NCI-H524 (cell line): ENCODE results near the gene MXD1.
"Not testable (repeated sequence)": the region's sequence is repeated elsewhere in the genome, so short reads cannot be mapped to it uniquely, and the experiment has no call there.

ENCODE experiments used
- DNase-seq, 2 experiments: peaks; one replicate each; lab custom pipeline; 2025; lab: John Stamatoyannopoulos, UW

MXD1 gene

GRCh38 chr2:69914950-69915945, at the start of gene MXD1:
MXD1 (plus strand) TSS chr2:69915109; CDS start chr2:69915331, 222 bp downstream.
- peak; percentile 3 to 15 for DNase-seq

- no peak for DNase-seq
Observed at GRCh38 chr2:69888451-69888850, 26.5 kb upstream of the MXD1 start.

GRCh38 chr2:69889302-69889701, 25.6 kb upstream of the MXD1 start:
- DNase-seq, result no peak

GRCh38 chr2:69890881-69891280, 24.0 kb upstream of the MXD1 start:
- no peak for DNase-seq

GRCh38 chr2:69892838-69893424, 22.0 kb upstream of the MXD1 start:
- not testable (repeated sequence) for DNase-seq

- peak; percentile 35 to 70 for DNase-seq
Observed at GRCh38 chr2:69893684-69894551, 21.0 kb upstream of the MXD1 start, which contains the start of gene SNRNP27. SNRNP27 (plus strand) TSS chr2:69893956; CDS start chr2:69893985, 29 bp downstream.

GRCh38 chr2:69894737-69895136, 20.2 kb upstream of the MXD1 start:
- DNase-seq, result not testable (repeated sequence)

- DNase-seq, result no peak
Observed at GRCh38 chr2:69902213-69902922, 12.5 kb upstream of the MXD1 start.

- no peak for DNase-seq
Observed at GRCh38 chr2:69907216-69907615, 7.7 kb upstream of the MXD1 start.

- DNase-seq, result peak; percentile 24 to 64
Observed at GRCh38 chr2:69911985-69912563, 2.8 kb upstream of the MXD1 start.

- peak; percentile 99 to 100 for DNase-seq
Observed at GRCh38 chr2:69914164-69914949, 552 bp upstream of the MXD1 start.

- no peak for DNase-seq
Observed at GRCh38 chr2:69916106-69916505, 1.2 kb downstream of the MXD1 start.

GRCh38 chr2:69917852-69918251, 2.9 kb downstream of the MXD1 start:
- DNase-seq, result no peak

- DNase-seq, result no peak
Observed at GRCh38 chr2:69918401-69918800, 3.5 kb downstream of the MXD1 start.

- no peak for DNase-seq
Observed at GRCh38 chr2:69923116-69923515, 8.2 kb downstream of the MXD1 start.

GRCh38 chr2:69926849-69927515, 12.1 kb downstream of the MXD1 start:
- no peak for DNase-seq

- DNase-seq, result no peak
Observed at GRCh38 chr2:69931832-69932595, 17.1 kb downstream of the MXD1 start.

- no peak for DNase-seq
Observed at GRCh38 chr2:69932596-69932922, 17.6 kb downstream of the MXD1 start.

GRCh38 chr2:69933254-69933828, 18.4 kb downstream of the MXD1 start:
- no peak for DNase-seq
